Liver (tissue), 9 donors: Measurements from ENCODE around the gene CEP89. TPM values are rescaled to one million over a fixed set of nuclear protein-coding genes. Genes with fewer than 3 reads are reported as not detected.

Source experiments
- DNase-seq: peaks from one replicate; pipeline ENCODE4 v3.0.0-alpha.2; 2017; ENCODE audit warnings: low spot score
- H3K27ac ChIP-seq, 2 donors: one replicate each; pipeline ENCODE4 v1.7.0; 2013; ENCODE audit warnings: inconsistent platforms in 2 of 2, low read length in 2 of 2, control low read depth in 1 of 2, low read depth in 1 of 2, mild to moderate bottlenecking in 1 of 2
- H3K27me3 ChIP-seq, 4 donors: one replicate each; pipeline versions ENCODE4 v1.6.1 to v1.7.0; 2013; ENCODE audit warnings: low read length in 3 of 4, inconsistent platforms in 1 of 4, mild to moderate bottlenecking in 1 of 4, moderate library complexity in 1 of 4; ENCODE audit not compliant: control insufficient read depth in 4 of 4, insufficient read depth in 4 of 4
- H3K36me3 ChIP-seq, 4 donors: one replicate each; pipeline versions ENCODE4 v1.6.1 to v1.7.0; 2013; ENCODE audit warnings: low read length in 3 of 4, mild to moderate bottlenecking in 3 of 4, low read depth in 1 of 4, moderate library complexity in 1 of 4; ENCODE audit not compliant: control insufficient read depth in 4 of 4, insufficient read depth in 3 of 4
- H3K4me1 ChIP-seq, 4 donors: one replicate each; pipeline versions ENCODE4 v1.6.1 to v1.7.0; 2013; ENCODE audit warnings: low read length in 3 of 4, mild to moderate bottlenecking in 3 of 4, moderate library complexity in 1 of 4; ENCODE audit not compliant: control insufficient read depth in 4 of 4, insufficient read depth in 4 of 4
- H3K4me3 ChIP-seq, 3 donors: one replicate each; pipeline versions ENCODE4 v1.6.1 to v1.7.0; 2013; ENCODE audit warnings: low read length in 3 of 3, control low read depth in 1 of 3, low read depth in 1 of 3, mild to moderate bottlenecking in 1 of 3
- H3K9ac ChIP-seq, 2 donors: one replicate each; pipeline ENCODE4 v1.7.0; 2013; ENCODE audit warnings: low read length in 2 of 2, mild to moderate bottlenecking in 2 of 2, moderate library complexity in 2 of 2, control low read depth in 1 of 2, low read depth in 1 of 2
- H3K9me3 ChIP-seq, 4 donors: one replicate each; pipeline versions ENCODE4 v1.6.1 to v1.7.0; 2013; ENCODE audit warnings: low read length in 3 of 4; ENCODE audit not compliant: control insufficient read depth in 4 of 4
- ATF3 ChIP-seq: IDR thresholded peaks from 2 replicates; pipeline ENCODE4 v1.6.1; 2016; ENCODE audit warnings: antibody characterized with exemption
- CTCF ChIP-seq: fragments of 150-350 bp; IDR thresholded peaks from 2 replicates; pipeline ENCODE4 v1.5.1; 2017; ENCODE audit warnings: improper control_type of control experiment, low read depth, low read length; ENCODE audit not compliant: missing input control
- EGR1 ChIP-seq, 2 donors: IDR thresholded peaks; 2 replicates each; pipeline ENCODE4 v1.6.1; 2016 to 2018; ENCODE audit warnings: antibody characterized with exemption in 2 of 2, low read depth in 2 of 2
- FOXA1 ChIP-seq: IDR thresholded peaks from 2 replicates; pipeline ENCODE4 v1.6.1; 2016; ENCODE audit warnings: antibody characterized with exemption
- FOXA2 ChIP-seq: IDR thresholded peaks from 2 replicates; pipeline ENCODE4 v1.6.1; 2016; ENCODE audit warnings: antibody characterized with exemption
- GABPA ChIP-seq, 2 donors: IDR thresholded peaks in 1 of 2; conservative IDR thresholded peaks in 1 of 2; 2 replicates each; pipeline ENCODE4 v1.6.1; 2016; ENCODE audit warnings: antibody characterized with exemption in 2 of 2, mild to moderate bottlenecking in 1 of 2, moderate library complexity in 1 of 2
- HNF4A ChIP-seq, 2 donors: conservative IDR thresholded peaks; 2 replicates each; pipeline ENCODE4 v1.6.1; 2016; ENCODE audit warnings: antibody characterized with exemption in 2 of 2, mild to moderate bottlenecking in 2 of 2
- HNF4G ChIP-seq: IDR thresholded peaks from 2 replicates; pipeline ENCODE4 v1.6.1; 2016; ENCODE audit warnings: antibody characterized with exemption
- JUND ChIP-seq, 2 donors: IDR thresholded peaks; 2 replicates each; pipeline ENCODE4 v1.6.1; 2016; ENCODE audit warnings: antibody characterized with exemption in 2 of 2
- MAX ChIP-seq: IDR thresholded peaks from 2 replicates; pipeline ENCODE4 v1.6.1; 2016; ENCODE audit warnings: antibody characterized with exemption
- NR2F2 ChIP-seq: IDR thresholded peaks from 2 replicates; pipeline ENCODE4 v1.6.1; 2016; ENCODE audit warnings: antibody characterized with exemption
- RAD21 ChIP-seq, 2 donors: IDR thresholded peaks; 2 replicates each; pipeline ENCODE4 v1.6.1; 2016; ENCODE audit warnings: antibody characterized with exemption in 2 of 2, mild to moderate bottlenecking in 2 of 2
- REST ChIP-seq: IDR thresholded peaks from 2 replicates; pipeline ENCODE4 v1.6.1; 2016; ENCODE audit warnings: antibody characterized with exemption, mild to moderate bottlenecking
- RXRA ChIP-seq, 2 donors: IDR thresholded peaks; 2 replicates each; pipeline ENCODE4 v1.6.1; 2017 to 2018; ENCODE audit warnings: antibody characterized with exemption in 2 of 2, mild to moderate bottlenecking in 1 of 2
- TAF1 ChIP-seq: conservative IDR thresholded peaks from 2 replicates; pipeline ENCODE4 v1.6.1; 2016; ENCODE audit warnings: antibody characterized with exemption, mild to moderate bottlenecking
- YY1 ChIP-seq: IDR thresholded peaks from 2 replicates; pipeline ENCODE4 v1.6.1; 2016; ENCODE audit warnings: antibody characterized with exemption, mild to moderate bottlenecking
- ZBTB33 ChIP-seq: IDR thresholded peaks from 2 replicates; pipeline ENCODE4 v1.6.1; 2016; ENCODE audit warnings: antibody characterized with exemption
- WGBS: extraction: QIAGEN DNeasy Blood & Tissue Kit; methylation state at CpG from one replicate; pipeline ENCODE4 v1.1.7; 2013; 5-methylcytosine and 5-hydroxymethylcytosine counted together
- polyA plus RNA-seq, 2 donors: library from polyadenylated mRNA; stranded (reverse) in 1 of 2; unstranded in 1 of 2; fragments of 200-250 nt in 1 of 2; fragments of >200 nt in 1 of 2; fragmentation: Nextera tagmentation in 1 of 2; extraction: Ambion mirVana in 1 of 2; gene quantifications; one replicate each; pipeline versions ENCODE4 v1.2.1 to v1.2.3, GENCODE V29; 2013 to 2015
- total RNA-seq, 2 donors: library from RNA; depleted of rRNA; stranded (reverse); fragments of >200 nt; gene quantifications; one replicate each; pipeline ENCODE4 v1.2.3, GENCODE V29; 2014
- donor health status: healthy.
- donor health status: healthy.
- donor health status: healthy.
- donor health status: healthy.
- donor health status: healthy.

The CEP89 gene
- total and polyA plus RNA-seq, 4 donors, result 2.0 to 2.9 (median 2.4) TPM

GRCh38 chr19:32887572-32888215 lies 84.1 kb downstream of the CEP89 start:
- peaks cover 0 to 4% (median 2%) of the 10 kb centered on the region in 4 donors for H3K9me3 ChIP-seq
- no peak overlapping the region for H3K9ac ChIP-seq
- DNase-seq, result no peak
- no peak overlapping the region for H3K27ac ChIP-seq
- no peaks in the 10 kb centered on the region for H3K4me1 ChIP-seq
- H3K36me3 ChIP-seq, result peaks cover 0 to 3% (median 0%) of the 10 kb centered on the region in 4 donors
- no peak overlapping the region for H3K4me3 ChIP-seq
- no peaks in the 10 kb centered on the region for H3K27me3 ChIP-seq
- TF ChIP-seq RAD21 (IDR thresholded peaks at IDR 0.05) (no peak), FOXA2 (no peak), ZBTB33 (no peak), YY1 (no peak), HNF4A (conservative IDR thresholded peaks at IDR 0.05) (no peak), TAF1 (no peak), CTCF (no peak), RXRA (IDR thresholded peaks at IDR 0.05) (no peak), MAX (no peak), GABPA (IDR thresholded peaks at IDR 0.05 in 1 of 2, conservative IDR thresholded peaks at IDR 0.05 in 1 of 2) (no peak), REST (no peak), FOXA1 (no peak), NR2F2 (no peak), JUND (IDR thresholded peaks at IDR 0.05) (no peak), ATF3 (no peak), EGR1 (IDR thresholded peaks at IDR 0.05; ENCODE audit: low read depth in 2 of 2) (no peak), HNF4G (no peak)
- 96% methylated on average over 4 of the region's 4 CpGs for WGBS
